Right kidney (tissue), 1 donor: ENCODE data around the gene DNAJC24.

Source experiments
- DNase-seq: peaks from one replicate; pipeline ENCODE4 v3.0.0-alpha.2; 2016

The DNAJC24 gene

GRCh38 chr11:31412946-31413345, 43.3 kb downstream of the DNAJC24 start:
- no peak for DNase-seq

GRCh38 chr11:31414338-31414737, 44.7 kb downstream of the DNAJC24 start:
- no peak for DNase-seq

GRCh38 chr11:31415435-31415834, 45.8 kb downstream of the DNAJC24 start:
- DNase-seq: no peak

- no peak for DNase-seq
Measured at GRCh38 chr11:31417357-31417756, 47.7 kb downstream of the DNAJC24 start.

- DNase-seq: no peak
Measured at GRCh38 chr11:31417816-31418215, 48.2 kb downstream of the DNAJC24 start.

- DNase-seq: no peak
Measured at GRCh38 chr11:31419138-31419537, 49.5 kb downstream of the DNAJC24 start.

GRCh38 chr11:31419669-31420068, 50.0 kb downstream of the DNAJC24 start:
- DNase-seq: no peak

- no peak for DNase-seq
Measured at GRCh38 chr11:31421820-31422219, 52.2 kb downstream of the DNAJC24 start.

GRCh38 chr11:31422703-31423102, 53.0 kb downstream of the DNAJC24 start:
- DNase-seq: no peak

- DNase-seq: no peak
Measured at GRCh38 chr11:31424652-31425051, 55.0 kb downstream of the DNAJC24 start.

GRCh38 chr11:31433851-31434250, 64.2 kb downstream of the DNAJC24 start:
- DNase-seq: no peak

- no peak for DNase-seq
Measured at GRCh38 chr11:31437742-31438435, 68.2 kb downstream of the DNAJC24 start.

GRCh38 chr11:31441296-31441695, 71.6 kb downstream of the DNAJC24 start:
- DNase-seq: no peak

GRCh38 chr11:31442086-31442485, 72.4 kb downstream of the DNAJC24 start:
- DNase-seq: no peak

GRCh38 chr11:31443802-31444201, 74.1 kb downstream of the DNAJC24 start:
- DNase-seq: no peak

GRCh38 chr11:31445621-31446020, 76.0 kb downstream of the DNAJC24 start:
- DNase-seq: no peak

- no peak for DNase-seq
Measured at GRCh38 chr11:31449040-31449439, 79.4 kb downstream of the DNAJC24 start.

GRCh38 chr11:31450841-31451240, 81.2 kb downstream of the DNAJC24 start:
- no peak for DNase-seq

- no peak for DNase-seq
Measured at GRCh38 chr11:31455177-31455576, 85.5 kb downstream of the DNAJC24 start.

- no peak for DNase-seq
Measured at GRCh38 chr11:31464436-31464835, 94.8 kb downstream of the DNAJC24 start.

- DNase-seq: no peak
Measured at GRCh38 chr11:31474083-31474482, 104.4 kb downstream of the DNAJC24 start.

GRCh38 chr11:31477528-31478222, 108.0 kb downstream of the DNAJC24 start:
- no peak for DNase-seq

- no peak for DNase-seq
Measured at GRCh38 chr11:31478223-31478590, 108.5 kb downstream of the DNAJC24 start.

GRCh38 chr11:31479066-31479465, 109.4 kb downstream of the DNAJC24 start:
- no peak for DNase-seq
